Sciatic nerve (tissue), 1 donor: ENCODE measurements around the gene COL11A2. TPM values are rescaled to one million over a fixed set of nuclear protein-coding genes. Genes with fewer than 3 reads are reported as not detected.

Experiments used
- microRNA-seq: library from miRNA; unstranded; fragments of <30 nt; microRNA quantifications from one replicate; pipeline ENCODE4 v1.2.0, GENCODE V29; 2020
- total RNA-seq: library from RNA; stranded (reverse); fragmentation: NEBNext Ultra II Directional; extraction: Animal tissue kit (Norgen Biotek cat#: 25700); gene quantifications from one replicate; pipeline ENCODE4 v1.2.1, GENCODE V29; 2021
- donor health status: DM: no; HTN: no; CAD: no.

Gene COL11A2
- total RNA-seq, 1 donor from 2014 or later, result 5.6 TPM

Small RNA genes within 50 kb of the gene (microRNA-seq; reads per million reads assigned to microRNA genes)
- 2.9 reads per million for gene MIR219A1

Other genes with a start within 250 kb of the COL11A2 start
- 70.1 TPM for gene HLA-DMA, start 239.4 kb downstream of the COL11A2 start, total RNA-seq
- gene BRD2, start 223.9 kb downstream of the COL11A2 start, total RNA-seq, result 188 TPM
- 9.7 TPM for gene HLA-DOA, start 182.9 kb downstream of the COL11A2 start, total RNA-seq
- 141 TPM for gene HLA-DPA1, start 118.8 kb downstream of the COL11A2 start, total RNA-seq
- gene HLA-DPB1, start 116.5 kb downstream of the COL11A2 start, total RNA-seq, result 138 TPM
- 54.0 TPM for gene RXRB, start 8.2 kb upstream of the COL11A2 start, total RNA-seq
- gene SLC39A7, start 8.4 kb upstream of the COL11A2 start, total RNA-seq, result 65.3 TPM
- gene HSD17B8, start 12.2 kb upstream of the COL11A2 start, total RNA-seq, result 12.7 TPM
- gene RING1, start 16.0 kb upstream of the COL11A2 start, total RNA-seq, result 39.5 TPM
- 50.0 TPM for gene VPS52, start 79.4 kb upstream of the COL11A2 start, total RNA-seq
- gene RPS18, start 79.6 kb upstream of the COL11A2 start, total RNA-seq, result 1,733 TPM
- gene B3GALT4, start 84.7 kb upstream of the COL11A2 start, total RNA-seq, result 14.8 TPM
- gene WDR46, start 96.8 kb upstream of the COL11A2 start, total RNA-seq, result 32.4 TPM
- gene PFDN6, start 97.1 kb upstream of the COL11A2 start, total RNA-seq, result 27.1 TPM
- gene RGL2, start 106.5 kb upstream of the COL11A2 start, total RNA-seq, result 83.5 TPM
- gene TAPBP, start 121.6 kb upstream of the COL11A2 start, total RNA-seq, result 85.5 TPM
- 23.2 TPM for gene ZBTB22, start 125.3 kb upstream of the COL11A2 start, total RNA-seq
- 35.9 TPM for gene DAXX, start 130.5 kb upstream of the COL11A2 start, total RNA-seq
- 1.5 TPM for gene KIFC1, start 199.4 kb upstream of the COL11A2 start, total RNA-seq
- gene PHF1, start 218.5 kb upstream of the COL11A2 start, total RNA-seq, result 107 TPM
- 107 TPM for gene CUTA, start 225.6 kb upstream of the COL11A2 start, total RNA-seq
- 30.2 TPM for gene SYNGAP1, start 227.6 kb upstream of the COL11A2 start, total RNA-seq